K562 (cell line): ENCODE measurements around the gene MCC.

Experiments used
- FOS ChIP-seq: IDR thresholded peaks from 3 replicates; pipeline ENCODE4 v1.6.1; 2011; ENCODE audit not compliant: insufficient read length; ENCODE audit errors: extremely low read depth
- POLR2A ChIP-seq: fragments of 450-650 bp; conservative IDR thresholded peaks from 2 replicates; pipeline ENCODE4 v1.6.1; 2016
- POLR2AphosphoS5 ChIP-seq: IDR thresholded peaks from 2 replicates; pipeline ENCODE4 v1.6.1; 2011; ENCODE audit warnings: mild to moderate bottlenecking, low read depth, low read length, moderate library complexity; ENCODE audit not compliant: control insufficient read depth, insufficient read depth
- TAF1 ChIP-seq: IDR thresholded peaks from 2 replicates; pipeline ENCODE4 v1.6.1; 2011; ENCODE audit warnings: mild to moderate bottlenecking, low read length, moderate library complexity; ENCODE audit not compliant: insufficient read depth, control insufficient read depth, severe bottlenecking; ENCODE audit errors: extremely low read depth
- YY1 ChIP-seq, 3 experiments: IDR thresholded peaks; 2 replicates each; pipeline ENCODE4 v1.6.1; 2011; ENCODE audit warnings: low read length in 2 of 3, mild to moderate bottlenecking in 2 of 3, moderate library complexity in 2 of 3, borderline replicate concordance in 1 of 3, control low read depth in 1 of 3, low read depth in 1 of 3; ENCODE audit not compliant: insufficient read depth in 3 of 3, insufficient replicate concordance in 2 of 3, control insufficient read depth in 1 of 3, insufficient read length in 1 of 3; ENCODE audit errors: extremely low read depth in 1 of 3
- TF ChIP-seq, protein P1 (sequence below), 3 experiments: IDR thresholded peaks in 2 of 3; conservative IDR thresholded peaks in 1 of 3; 2 replicates each; pipeline ENCODE4 v1.5.1; 2011 to 2012; ENCODE audit warnings: low read length in 3 of 3, mild to moderate bottlenecking in 3 of 3, control low read depth in 2 of 3, improper control_type of control experiment in 1 of 3, inconsistent platforms in 1 of 3, low read depth in 1 of 3, mixed read lengths in 1 of 3, moderate library complexity in 1 of 3; ENCODE audit not compliant: insufficient read depth in 2 of 3
- TF ChIP-seq, protein P2 (sequence below): IDR thresholded peaks from 3 replicates; pipeline ENCODE4 v1.6.1; 2011; ENCODE audit warnings: borderline replicate concordance, mild to moderate bottlenecking, moderate library complexity; ENCODE audit not compliant: insufficient read length; ENCODE audit errors: extremely low read depth

DNA sequence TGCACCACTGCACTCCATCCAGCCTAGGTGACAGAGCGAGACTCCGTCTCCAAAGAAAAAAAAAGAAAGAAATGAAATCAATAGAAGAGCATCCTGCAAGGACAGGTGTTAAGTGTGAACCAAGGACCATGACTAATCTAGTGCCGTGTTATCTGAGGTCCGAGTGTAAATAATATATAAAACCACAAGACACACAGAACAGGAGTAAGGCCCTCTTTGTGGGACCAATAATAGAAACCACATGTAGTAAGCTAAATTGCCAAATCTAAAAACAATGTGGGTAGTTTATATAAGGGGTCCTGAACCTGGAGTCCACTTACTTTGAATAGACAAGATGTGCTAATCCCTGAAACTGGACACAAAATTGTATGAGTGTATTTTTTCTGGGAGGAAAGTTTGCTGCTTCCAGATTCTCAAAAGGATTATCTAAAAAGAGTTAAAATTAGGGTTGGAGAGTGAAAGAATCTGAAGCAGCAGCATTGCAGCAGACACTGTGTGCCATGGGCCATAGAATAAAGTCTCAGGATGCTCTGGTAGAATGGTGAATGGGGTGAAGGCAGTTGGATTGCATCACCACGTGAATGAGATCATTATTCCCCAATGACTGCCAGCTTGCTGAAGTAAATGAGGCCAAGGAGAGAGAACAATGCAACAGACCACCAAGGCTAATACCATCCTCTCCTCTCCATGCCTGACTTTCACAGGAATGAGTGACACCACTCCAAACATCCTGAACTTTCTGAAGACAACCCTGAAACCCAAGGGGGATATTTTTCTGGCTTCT, 288.9 kb downstream of the MCC start:
- TF ChIP-seq POLR2A = no peak
- TF ChIP-seq, protein P1, sequence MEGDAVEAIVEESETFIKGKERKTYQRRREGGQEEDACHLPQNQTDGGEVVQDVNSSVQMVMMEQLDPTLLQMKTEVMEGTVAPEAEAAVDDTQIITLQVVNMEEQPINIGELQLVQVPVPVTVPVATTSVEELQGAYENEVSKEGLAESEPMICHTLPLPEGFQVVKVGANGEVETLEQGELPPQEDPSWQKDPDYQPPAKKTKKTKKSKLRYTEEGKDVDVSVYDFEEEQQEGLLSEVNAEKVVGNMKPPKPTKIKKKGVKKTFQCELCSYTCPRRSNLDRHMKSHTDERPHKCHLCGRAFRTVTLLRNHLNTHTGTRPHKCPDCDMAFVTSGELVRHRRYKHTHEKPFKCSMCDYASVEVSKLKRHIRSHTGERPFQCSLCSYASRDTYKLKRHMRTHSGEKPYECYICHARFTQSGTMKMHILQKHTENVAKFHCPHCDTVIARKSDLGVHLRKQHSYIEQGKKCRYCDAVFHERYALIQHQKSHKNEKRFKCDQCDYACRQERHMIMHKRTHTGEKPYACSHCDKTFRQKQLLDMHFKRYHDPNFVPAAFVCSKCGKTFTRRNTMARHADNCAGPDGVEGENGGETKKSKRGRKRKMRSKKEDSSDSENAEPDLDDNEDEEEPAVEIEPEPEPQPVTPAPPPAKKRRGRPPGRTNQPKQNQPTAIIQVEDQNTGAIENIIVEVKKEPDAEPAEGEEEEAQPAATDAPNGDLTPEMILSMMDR (IDR thresholded peaks at IDR 0.05 in 2 of 3, conservative IDR thresholded peaks at IDR 0.05 in 1 of 3; ENCODE audit: insufficient read depth in 2 of 3, low read depth in 1 of 3, low read length in 3 of 3) = no peak
- no peak for TF ChIP-seq FOS
- TF ChIP-seq POLR2AphosphoS5 = no peak
- TF ChIP-seq, protein P2, sequence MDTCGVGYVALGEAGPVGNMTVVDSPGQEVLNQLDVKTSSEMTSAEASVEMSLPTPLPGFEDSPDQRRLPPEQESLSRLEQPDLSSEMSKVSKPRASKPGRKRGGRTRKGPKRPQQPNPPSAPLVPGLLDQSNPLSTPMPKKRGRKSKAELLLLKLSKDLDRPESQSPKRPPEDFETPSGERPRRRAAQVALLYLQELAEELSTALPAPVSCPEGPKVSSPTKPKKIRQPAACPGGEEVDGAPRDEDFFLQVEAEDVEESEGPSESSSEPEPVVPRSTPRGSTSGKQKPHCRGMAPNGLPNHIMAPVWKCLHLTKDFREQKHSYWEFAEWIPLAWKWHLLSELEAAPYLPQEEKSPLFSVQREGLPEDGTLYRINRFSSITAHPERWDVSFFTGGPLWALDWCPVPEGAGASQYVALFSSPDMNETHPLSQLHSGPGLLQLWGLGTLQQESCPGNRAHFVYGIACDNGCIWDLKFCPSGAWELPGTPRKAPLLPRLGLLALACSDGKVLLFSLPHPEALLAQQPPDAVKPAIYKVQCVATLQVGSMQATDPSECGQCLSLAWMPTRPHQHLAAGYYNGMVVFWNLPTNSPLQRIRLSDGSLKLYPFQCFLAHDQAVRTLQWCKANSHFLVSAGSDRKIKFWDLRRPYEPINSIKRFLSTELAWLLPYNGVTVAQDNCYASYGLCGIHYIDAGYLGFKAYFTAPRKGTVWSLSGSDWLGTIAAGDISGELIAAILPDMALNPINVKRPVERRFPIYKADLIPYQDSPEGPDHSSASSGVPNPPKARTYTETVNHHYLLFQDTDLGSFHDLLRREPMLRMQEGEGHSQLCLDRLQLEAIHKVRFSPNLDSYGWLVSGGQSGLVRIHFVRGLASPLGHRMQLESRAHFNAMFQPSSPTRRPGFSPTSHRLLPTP = no peak
- TF ChIP-seq TAF1 = no peak
- no peak for TF ChIP-seq YY1 (IDR thresholded peaks at IDR 0.05; ENCODE audit: borderline replicate concordance in 1 of 3, control insufficient read depth in 1 of 3, extremely low read depth in 1 of 3, insufficient read depth in 3 of 3, insufficient read length in 1 of 3, insufficient replicate concordance in 2 of 3, low read depth in 1 of 3, low read length in 2 of 3)
